ENCODE data around the gene NPAS3. TPM values are rescaled to one million over a fixed set of nuclear protein-coding genes. Genes with fewer than 3 reads are reported as not detected.

Gene NPAS3
- total RNA-seq, 1 donor from 2014 or later: not detected

DNA sequence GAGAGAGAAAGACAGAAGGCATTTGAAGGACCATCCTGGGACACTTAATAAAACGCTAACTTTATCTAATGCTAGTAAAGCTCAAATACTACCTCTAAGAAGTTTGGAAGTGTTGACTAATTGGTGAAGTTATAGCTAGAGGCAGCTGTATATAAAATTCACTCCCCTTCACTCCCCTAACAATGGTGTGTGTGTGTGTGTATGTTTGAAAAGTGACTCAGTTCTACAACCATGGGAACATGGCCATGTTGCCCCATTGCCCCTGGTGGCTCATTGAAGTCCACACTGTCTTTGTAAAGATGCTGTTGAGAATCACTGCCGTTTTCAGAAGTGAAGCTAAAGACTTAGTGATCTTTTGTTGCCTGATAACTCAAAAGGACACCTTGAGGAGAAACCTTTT lies 262.4 kb downstream of the NPAS3 start:
- Histone ChIP-seq H3K4me3 (no peak overlapping the region), H3K9me3 (ENCODE audit: low read depth) (no peaks in the 10 kb centered on the region), H2AFZ (replicated peaks) (no peak overlapping the region), H3K27me3 (no peaks in the 10 kb centered on the region), H3F3A (ENCODE audit: low read depth) (no peaks in the 10 kb centered on the region), H3K27ac (no peak overlapping the region), H3K79me2 (ENCODE audit: low read depth) (no peaks in the 10 kb centered on the region), H3K4me2 (no peak overlapping the region), H3K9ac (no peak overlapping the region), H3K36me3 (no peaks in the 10 kb centered on the region), H4K20me1 (ENCODE audit: low read depth) (no peaks in the 10 kb centered on the region), H3K4me1 (no peaks in the 10 kb centered on the region)
- TF ChIP-seq EZH2 (IDR thresholded peaks at IDR 0.05) (no peak), EZH2phosphoT487 (IDR thresholded peaks at IDR 0.05) (no peak)
- TF ChIP-seq, protein P1, sequence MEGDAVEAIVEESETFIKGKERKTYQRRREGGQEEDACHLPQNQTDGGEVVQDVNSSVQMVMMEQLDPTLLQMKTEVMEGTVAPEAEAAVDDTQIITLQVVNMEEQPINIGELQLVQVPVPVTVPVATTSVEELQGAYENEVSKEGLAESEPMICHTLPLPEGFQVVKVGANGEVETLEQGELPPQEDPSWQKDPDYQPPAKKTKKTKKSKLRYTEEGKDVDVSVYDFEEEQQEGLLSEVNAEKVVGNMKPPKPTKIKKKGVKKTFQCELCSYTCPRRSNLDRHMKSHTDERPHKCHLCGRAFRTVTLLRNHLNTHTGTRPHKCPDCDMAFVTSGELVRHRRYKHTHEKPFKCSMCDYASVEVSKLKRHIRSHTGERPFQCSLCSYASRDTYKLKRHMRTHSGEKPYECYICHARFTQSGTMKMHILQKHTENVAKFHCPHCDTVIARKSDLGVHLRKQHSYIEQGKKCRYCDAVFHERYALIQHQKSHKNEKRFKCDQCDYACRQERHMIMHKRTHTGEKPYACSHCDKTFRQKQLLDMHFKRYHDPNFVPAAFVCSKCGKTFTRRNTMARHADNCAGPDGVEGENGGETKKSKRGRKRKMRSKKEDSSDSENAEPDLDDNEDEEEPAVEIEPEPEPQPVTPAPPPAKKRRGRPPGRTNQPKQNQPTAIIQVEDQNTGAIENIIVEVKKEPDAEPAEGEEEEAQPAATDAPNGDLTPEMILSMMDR (IDR thresholded peaks at IDR 0.05): no peak
- Mint-ChIP-seq H3K4me1 (peaks cover 2% of the 10 kb centered on the region), H3K36me3 (peaks cover 10% of the 10 kb centered on the region), H3K4me3 (no peak overlapping the region), H3K27me3 (ENCODE audit: insufficient read depth, low read depth) (no peaks in the 10 kb centered on the region), H3K9me3 (peaks cover 4% of the 10 kb centered on the region), H3K27ac (no peak overlapping the region)
- DNase-seq (ENCODE audit: low spot score): no peak

DNA sequence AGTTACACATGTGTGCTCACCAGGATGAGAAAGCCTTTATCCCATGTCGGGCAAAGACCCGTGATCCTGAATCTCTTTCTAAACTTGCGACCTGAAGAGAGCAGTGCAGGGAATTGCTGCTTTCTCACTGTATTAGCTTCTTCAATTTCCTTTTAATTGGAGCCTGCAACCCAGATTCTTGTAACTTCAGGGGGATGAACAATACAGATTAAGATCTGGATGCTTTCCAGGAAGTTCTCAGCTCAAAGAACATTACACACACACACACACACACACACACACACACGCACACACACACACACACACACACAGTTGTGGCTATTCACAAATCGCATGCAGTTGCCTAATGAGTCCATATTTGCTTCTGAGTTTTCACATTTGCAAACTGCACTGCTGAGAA lies 268.3 kb downstream of the NPAS3 start:
- Histone ChIP-seq H3K27me3 (no peaks in the 10 kb centered on the region), H3K9ac (no peak overlapping the region), H3K4me1 (no peaks in the 10 kb centered on the region), H3K27ac (no peak overlapping the region), H2AFZ (replicated peaks) (no peak overlapping the region), H4K20me1 (ENCODE audit: low read depth) (no peaks in the 10 kb centered on the region), H3F3A (ENCODE audit: low read depth) (no peaks in the 10 kb centered on the region), H3K4me2 (no peak overlapping the region), H3K4me3 (no peak overlapping the region), H3K79me2 (ENCODE audit: low read depth) (no peaks in the 10 kb centered on the region), H3K9me3 (ENCODE audit: low read depth) (no peaks in the 10 kb centered on the region), H3K36me3 (no peaks in the 10 kb centered on the region)
- no peaks in the 10 kb centered on the region for H3K27me3 Mint-ChIP-seq (ENCODE audit: insufficient read depth, low read depth)
- H3K9me3 Mint-ChIP-seq: no peaks in the 10 kb centered on the region
- H3K4me3 Mint-ChIP-seq: no peak overlapping the region
- TF ChIP-seq, protein P1 (IDR thresholded peaks at IDR 0.05): no peak
- no peak for TF ChIP-seq EZH2phosphoT487 (IDR thresholded peaks at IDR 0.05)
- DNase-seq (ENCODE audit: low spot score): no peak
- no peak overlapping the region for H3K27ac Mint-ChIP-seq
- H3K36me3 Mint-ChIP-seq: peaks cover 6% of the 10 kb centered on the region
- peaks cover 24% of the 10 kb centered on the region for H3K4me1 Mint-ChIP-seq

DNA sequence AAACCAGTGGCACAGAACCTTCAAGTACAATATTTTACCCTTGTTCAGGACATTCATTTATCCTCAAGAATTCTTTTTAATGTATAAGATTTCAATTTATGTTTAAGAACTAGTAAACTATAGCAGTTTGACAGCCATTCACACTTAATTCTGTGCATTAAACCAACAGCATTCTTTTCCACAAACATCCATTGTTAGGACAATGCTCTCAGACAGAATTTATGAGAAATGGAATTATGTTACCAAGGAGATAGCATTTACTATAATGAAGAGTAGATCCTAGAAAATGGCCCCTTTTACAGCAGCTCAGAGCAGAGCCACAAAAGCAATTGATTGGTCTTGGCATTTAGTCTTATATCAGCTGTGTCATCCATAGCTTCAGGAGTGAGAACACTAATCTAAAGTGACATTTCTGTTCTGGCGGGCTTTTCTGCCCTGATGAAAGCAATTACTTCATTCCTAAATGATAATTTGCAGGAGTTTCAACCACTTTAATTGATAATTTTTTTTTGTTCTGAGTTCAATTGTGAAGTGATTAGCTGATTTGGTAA lies 268.9 kb downstream of the NPAS3 start:
- Mint-ChIP-seq H3K9me3 (no peaks in the 10 kb centered on the region), H3K4me3 (no peak overlapping the region), H3K36me3 (peaks cover 6% of the 10 kb centered on the region), H3K4me1 (peaks cover 24% of the 10 kb centered on the region), H3K27me3 (ENCODE audit: insufficient read depth, low read depth) (no peaks in the 10 kb centered on the region), H3K27ac (no peak overlapping the region)
- Histone ChIP-seq H3K27ac (no peak overlapping the region), H3K9ac (no peak overlapping the region), H3K79me2 (ENCODE audit: low read depth) (no peaks in the 10 kb centered on the region), H3K4me2 (no peak overlapping the region), H3K27me3 (no peaks in the 10 kb centered on the region), H3K9me3 (ENCODE audit: low read depth) (no peaks in the 10 kb centered on the region), H3K36me3 (no peaks in the 10 kb centered on the region), H2AFZ (replicated peaks) (no peak overlapping the region), H3F3A (ENCODE audit: low read depth) (no peaks in the 10 kb centered on the region), H4K20me1 (ENCODE audit: low read depth) (no peaks in the 10 kb centered on the region), H3K4me3 (no peak overlapping the region), H3K4me1 (no peaks in the 10 kb centered on the region)
- no peak for DNase-seq (ENCODE audit: low spot score)
- TF ChIP-seq EZH2phosphoT487 (IDR thresholded peaks at IDR 0.05) (no peak), EZH2 (IDR thresholded peaks at IDR 0.05) (no peak)
- TF ChIP-seq, protein P1 (IDR thresholded peaks at IDR 0.05): no peak
